Stimulated activated memory B cell treated with anti-CD40 and anti-IgM and Interleukin-4, amounts not matched to agents 10 μg/mL and 1 μg/mL and 100 μg/mL, for 72 hours (primary cell): ENCODE measurements around the gene CDH20.
"Not testable (repeated sequence)": the region's sequence is repeated elsewhere in the genome, so short reads cannot be mapped to it uniquely, and the experiment has no call there.

Experiments
- ATAC-seq: fragments of 150-1000 bp; cut with Tn5 transposase; 2 replicates; pipeline ENCODE4 v1.10.0; 2021
- H3K27ac Mint-ChIP-seq: one replicate; pipeline ENCODE4 v1.8.0; 2022; ENCODE audit warnings: mild to moderate bottlenecking, mixed read lengths
- H3K27me3 Mint-ChIP-seq: one replicate; pipeline ENCODE4 v1.8.0; 2022; ENCODE audit warnings: mixed read lengths
- H3K36me3 Mint-ChIP-seq: one replicate; pipeline ENCODE4 v1.8.0; 2022; ENCODE audit warnings: mixed read lengths
- H3K4me1 Mint-ChIP-seq: one replicate; pipeline ENCODE4 v1.8.0; 2022; ENCODE audit warnings: mixed read lengths
- H3K4me3 Mint-ChIP-seq: one replicate; pipeline ENCODE4 v1.8.0; 2022; ENCODE audit warnings: mild to moderate bottlenecking, moderate library complexity, mixed read lengths
- H3K9me3 Mint-ChIP-seq: one replicate; pipeline ENCODE4 v1.8.0; 2022; ENCODE audit warnings: mixed read lengths

CDH20 gene

DNA sequence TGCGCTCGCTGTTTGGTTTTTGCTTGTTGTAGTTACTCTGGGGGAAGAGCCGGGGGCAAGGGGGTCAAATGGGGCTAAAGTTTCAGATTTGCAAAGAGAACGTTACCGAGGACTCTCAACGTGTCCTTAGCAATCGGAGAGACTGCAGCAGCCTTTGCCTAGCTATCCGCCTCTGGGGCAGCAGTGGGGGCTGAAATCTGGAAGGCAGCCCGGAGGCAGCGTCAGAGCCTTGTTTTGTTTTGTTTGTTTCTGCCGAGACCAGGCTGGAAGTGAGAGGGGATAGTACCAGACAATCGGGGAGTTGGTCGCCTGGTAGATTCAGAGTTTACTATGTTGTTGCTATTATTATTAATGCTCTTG, 1.2 kb downstream of the CDH20 start:
- H3K27me3 Mint-ChIP-seq = peaks cover 44% of the 10 kb centered on the region

GRCh38 chr18:61334951-61335683, 1.9 kb downstream of the CDH20 start:
- Mint-ChIP-seq H3K4me3 (no peak overlapping the region), H3K4me1 (peaks cover 9% of the 10 kb centered on the region), H3K9me3 (no peaks in the 10 kb centered on the region), H3K27me3 (peaks cover 44% of the 10 kb centered on the region), H3K27ac (no peak overlapping the region), H3K36me3 (no peaks in the 10 kb centered on the region)
- ATAC-seq = no peak

More for the DNA sequence above, 1.2 kb downstream of the CDH20 start:
- ATAC-seq = no peak
- Mint-ChIP-seq H3K9me3 (no peaks in the 10 kb centered on the region), H3K4me1 (peaks cover 9% of the 10 kb centered on the region), H3K4me3 (peak overlapping the region; percentile 9), H3K36me3 (no peaks in the 10 kb centered on the region), H3K27ac (no peak overlapping the region)

GRCh38 chr18:61335684-61336555, 2.7 kb downstream of the CDH20 start:
- no peak for ATAC-seq
- H3K4me1 Mint-ChIP-seq = peaks cover 9% of the 10 kb centered on the region
- no peak overlapping the region for H3K27ac Mint-ChIP-seq
- no peaks in the 10 kb centered on the region for H3K9me3 Mint-ChIP-seq
- peaks cover 44% of the 10 kb centered on the region for H3K27me3 Mint-ChIP-seq
- H3K36me3 Mint-ChIP-seq = no peaks in the 10 kb centered on the region
- no peak overlapping the region for H3K4me3 Mint-ChIP-seq

DNA sequence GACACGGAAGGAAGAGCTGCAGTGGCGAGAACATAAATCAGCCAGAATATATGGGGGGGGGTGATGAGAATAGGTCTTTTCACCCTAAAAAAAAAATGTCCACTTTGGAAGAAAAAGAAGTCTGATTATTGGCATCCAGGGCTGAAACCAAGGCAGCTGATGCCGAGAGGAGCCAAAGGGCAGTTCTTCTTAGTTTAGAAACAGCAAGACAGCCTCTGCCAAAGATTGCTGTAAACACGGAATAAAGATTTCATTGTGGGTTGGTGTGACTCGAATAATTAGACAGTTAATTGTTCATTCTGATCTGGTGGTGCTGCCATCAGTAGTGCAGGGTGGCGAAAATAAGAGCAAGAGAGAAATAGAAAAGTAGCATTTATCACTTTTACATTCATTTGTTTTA, 3.5 kb downstream of the CDH20 start:
- Mint-ChIP-seq H3K4me3 (no peak overlapping the region), H3K27me3 (peaks cover 44% of the 10 kb centered on the region), H3K27ac (no peak overlapping the region), H3K9me3 (no peaks in the 10 kb centered on the region), H3K36me3 (no peaks in the 10 kb centered on the region), H3K4me1 (peaks cover 9% of the 10 kb centered on the region)
- ATAC-seq = no peak

DNA sequence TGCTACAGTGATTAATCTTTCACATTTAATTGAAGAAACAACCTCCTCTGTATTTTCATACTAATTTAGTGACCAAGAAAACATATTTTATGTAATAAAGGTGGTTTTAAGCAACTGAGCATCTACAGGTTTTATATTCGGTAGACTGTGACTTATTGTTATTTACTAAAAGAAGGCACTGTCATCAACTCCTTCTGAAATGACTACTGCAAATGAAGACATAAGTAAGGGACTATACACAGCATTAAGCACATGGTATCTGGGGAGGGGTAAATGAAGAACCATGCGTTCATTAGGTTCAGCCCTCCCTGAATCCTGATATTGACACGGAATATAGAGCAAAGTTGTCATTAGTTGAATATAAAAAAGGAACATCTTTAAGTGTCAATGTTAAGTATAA, 4.3 kb downstream of the CDH20 start:
- no peaks in the 10 kb centered on the region for H3K9me3 Mint-ChIP-seq
- peaks cover 9% of the 10 kb centered on the region for H3K4me1 Mint-ChIP-seq
- H3K27ac Mint-ChIP-seq = no peak overlapping the region
- ATAC-seq = no peak
- H3K36me3 Mint-ChIP-seq = no peaks in the 10 kb centered on the region
- H3K27me3 Mint-ChIP-seq = peaks cover 43% of the 10 kb centered on the region
- no peak overlapping the region for H3K4me3 Mint-ChIP-seq

DNA sequence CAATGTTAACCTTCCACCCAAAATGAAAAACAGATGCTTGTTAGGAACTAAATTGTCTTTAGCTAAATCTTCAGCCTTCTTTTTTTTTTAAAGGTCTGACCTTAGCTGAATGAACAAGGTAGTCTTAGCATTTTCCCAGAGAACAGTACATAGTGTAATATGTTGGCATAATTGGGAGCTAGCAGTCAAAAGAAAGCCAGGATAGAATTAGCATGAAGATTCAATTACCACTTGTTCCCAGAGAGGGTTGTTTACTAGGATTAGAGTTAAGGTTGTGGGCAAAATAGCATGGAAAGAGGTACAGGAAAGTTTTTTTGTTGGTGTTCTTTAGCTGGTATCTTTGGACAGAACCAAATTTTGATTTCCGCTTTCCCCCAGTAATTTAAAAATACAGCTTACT, 6.9 kb downstream of the CDH20 start:
- Mint-ChIP-seq H3K36me3 (no peaks in the 10 kb centered on the region), H3K4me3 (no peak overlapping the region), H3K27ac (no peak overlapping the region), H3K9me3 (no peaks in the 10 kb centered on the region), H3K27me3 (peaks cover 18% of the 10 kb centered on the region), H3K4me1 (no peaks in the 10 kb centered on the region)
- no peak for ATAC-seq

DNA sequence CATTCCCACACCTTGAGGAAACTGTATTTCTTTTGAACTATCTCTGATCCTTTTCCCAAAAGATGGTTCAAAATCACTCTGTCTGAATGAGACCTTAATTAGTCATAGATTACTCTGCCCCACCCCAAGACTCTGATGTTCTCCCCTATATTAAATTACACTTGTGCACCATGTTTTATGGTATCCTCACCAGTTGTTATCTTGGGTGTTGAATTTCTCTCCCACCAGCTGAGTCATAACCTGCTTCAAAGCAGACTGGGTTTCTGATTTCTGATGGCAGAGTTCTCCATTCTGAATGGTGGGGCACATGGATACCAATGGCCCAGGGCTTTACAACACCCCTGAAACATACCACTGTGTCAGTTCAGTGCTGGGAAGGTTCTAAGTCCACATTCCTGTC, 15.0 kb downstream of the CDH20 start:
- ATAC-seq = no peak

DNA sequence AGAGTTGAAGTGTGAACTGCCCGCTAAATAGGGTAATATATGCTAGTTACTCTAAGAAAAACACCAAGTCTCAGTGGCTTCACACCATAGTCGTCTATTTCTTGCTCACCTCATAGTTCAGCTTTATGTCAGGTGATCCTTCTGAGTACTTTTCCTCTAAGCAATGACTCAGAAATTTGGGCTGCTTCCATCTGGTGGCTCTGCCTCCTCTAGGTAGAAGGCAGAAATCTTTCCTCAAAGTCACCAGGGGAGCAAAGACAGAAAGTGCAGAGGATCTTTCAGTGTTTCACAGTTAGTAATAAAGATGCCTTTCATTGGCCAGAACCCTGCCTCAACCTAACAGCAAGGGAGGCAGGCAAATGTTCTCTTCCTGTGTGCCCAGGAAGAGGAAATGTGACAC, 17.3 kb downstream of the CDH20 start:
- no peaks in the 10 kb centered on the region for H3K9me3 Mint-ChIP-seq
- no peaks in the 10 kb centered on the region for H3K36me3 Mint-ChIP-seq
- no peak overlapping the region for H3K4me3 Mint-ChIP-seq
- H3K27ac Mint-ChIP-seq = no peak overlapping the region
- no peaks in the 10 kb centered on the region for H3K4me1 Mint-ChIP-seq
- ATAC-seq = no peak
- H3K27me3 Mint-ChIP-seq = no peaks in the 10 kb centered on the region

More for the DNA sequence above, 15.0 kb downstream of the CDH20 start:
- Mint-ChIP-seq H3K4me1 (no peaks in the 10 kb centered on the region), H3K9me3 (no peaks in the 10 kb centered on the region), H3K36me3 (no peaks in the 10 kb centered on the region), H3K27ac (no peak overlapping the region), H3K27me3 (no peaks in the 10 kb centered on the region), H3K4me3 (no peak overlapping the region)

- H3K4me1 Mint-ChIP-seq = no peaks in the 10 kb centered on the region
- H3K27me3 Mint-ChIP-seq = no peaks in the 10 kb centered on the region
- no peaks in the 10 kb centered on the region for H3K9me3 Mint-ChIP-seq
- no peaks in the 10 kb centered on the region for H3K36me3 Mint-ChIP-seq
- ATAC-seq = no peak
- no peak overlapping the region for H3K4me3 Mint-ChIP-seq
- H3K27ac Mint-ChIP-seq = no peak overlapping the region
Observed at GRCh38 chr18:61352059-61352458, 18.8 kb downstream of the CDH20 start.

GRCh38 chr18:61352611-61353010, 19.4 kb downstream of the CDH20 start:
- Mint-ChIP-seq H3K27me3 (no peaks in the 10 kb centered on the region), H3K4me3 (no peak overlapping the region)

GRCh38 chr18:61360404-61361383, 27.5 kb downstream of the CDH20 start:
- no peak overlapping the region for H3K27ac Mint-ChIP-seq
- ATAC-seq = peak; percentile 88
- peaks cover 3% of the 10 kb centered on the region for H3K9me3 Mint-ChIP-seq
- H3K36me3 Mint-ChIP-seq = no peaks in the 10 kb centered on the region
- peaks cover 10% of the 10 kb centered on the region for H3K4me1 Mint-ChIP-seq
- H3K4me3 Mint-ChIP-seq = peak overlapping the region; percentile 19
- no peaks in the 10 kb centered on the region for H3K27me3 Mint-ChIP-seq

More at GRCh38 chr18:61352611-61353010, 19.4 kb downstream of the CDH20 start:
- Mint-ChIP-seq H3K27ac (no peak overlapping the region), H3K9me3 (no peaks in the 10 kb centered on the region), H3K4me1 (no peaks in the 10 kb centered on the region), H3K36me3 (no peaks in the 10 kb centered on the region)
- ATAC-seq = no peak

DNA sequence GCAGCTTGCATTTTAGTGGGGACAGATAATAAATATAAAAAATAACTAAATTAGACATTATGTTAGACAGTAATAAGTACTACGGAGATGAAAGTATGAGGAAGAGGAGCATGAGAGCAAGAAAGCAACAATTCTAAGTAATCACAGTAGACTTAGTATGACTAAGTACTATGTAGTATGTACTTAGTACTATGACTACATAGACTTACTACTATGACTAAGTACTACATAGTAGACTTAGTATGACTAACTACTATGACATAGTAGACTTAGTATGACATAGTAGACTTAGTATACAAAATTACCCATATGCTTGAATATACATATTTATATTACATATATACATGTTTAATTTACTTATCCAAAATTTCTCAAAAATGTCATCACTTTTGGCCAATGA, 29.3 kb downstream of the CDH20 start:
- ATAC-seq = no peak
- H3K9me3 Mint-ChIP-seq = peaks cover 3% of the 10 kb centered on the region
- H3K27me3 Mint-ChIP-seq = no peaks in the 10 kb centered on the region
- H3K36me3 Mint-ChIP-seq = no peaks in the 10 kb centered on the region
- H3K4me3 Mint-ChIP-seq = no peak overlapping the region
- peaks cover 10% of the 10 kb centered on the region for H3K4me1 Mint-ChIP-seq
- no peak overlapping the region for H3K27ac Mint-ChIP-seq

DNA sequence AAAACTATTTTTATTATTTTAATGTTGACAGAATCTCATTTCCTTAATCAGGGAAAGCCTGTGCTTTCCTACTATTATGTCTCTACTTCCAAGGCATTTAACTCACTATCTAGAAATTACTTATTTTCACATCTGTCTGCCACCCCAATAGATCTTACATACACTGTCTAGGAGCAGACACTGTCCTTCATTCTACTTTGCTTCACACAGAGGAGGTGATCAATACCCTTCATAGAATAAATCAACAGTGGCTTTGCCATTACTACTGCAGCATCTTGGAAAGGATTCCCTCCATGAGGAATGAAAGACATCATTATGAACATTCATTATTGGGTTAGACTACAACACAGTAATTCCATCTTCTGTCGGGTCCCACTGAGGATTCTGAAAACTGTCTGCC, 31.7 kb downstream of the CDH20 start:
- Mint-ChIP-seq H3K27me3 (no peaks in the 10 kb centered on the region), H3K9me3 (no peaks in the 10 kb centered on the region), H3K36me3 (no peaks in the 10 kb centered on the region), H3K27ac (no peak overlapping the region), H3K4me3 (no peak overlapping the region), H3K4me1 (peaks cover 10% of the 10 kb centered on the region)
- no peak for ATAC-seq

DNA sequence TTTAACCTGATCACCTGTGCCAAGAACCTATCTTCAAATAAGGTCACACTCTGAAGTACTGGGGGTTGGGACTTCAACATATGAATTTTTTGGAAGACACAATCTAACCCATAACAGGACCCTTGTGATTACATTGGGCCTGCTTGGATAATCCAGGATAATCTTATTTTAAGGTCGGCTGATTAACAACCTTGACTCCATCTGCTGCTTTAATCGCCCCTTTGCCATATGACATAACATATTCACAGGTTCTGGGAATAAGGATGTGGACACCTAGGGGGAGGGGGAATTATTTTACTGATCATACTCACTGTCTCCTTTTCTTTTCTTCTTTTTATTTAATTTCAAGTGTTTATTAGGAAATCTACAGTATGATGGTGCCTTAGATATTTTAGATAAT, 34.8 kb downstream of the CDH20 start:
- H3K4me1 Mint-ChIP-seq = no peaks in the 10 kb centered on the region
- H3K36me3 Mint-ChIP-seq = no peaks in the 10 kb centered on the region
- H3K27ac Mint-ChIP-seq = no peak overlapping the region
- H3K27me3 Mint-ChIP-seq = peaks cover 3% of the 10 kb centered on the region
- H3K9me3 Mint-ChIP-seq = no peaks in the 10 kb centered on the region
- no peak for ATAC-seq
- H3K4me3 Mint-ChIP-seq = no peak overlapping the region

GRCh38 chr18:61369671-61370070, 36.4 kb downstream of the CDH20 start:
- ATAC-seq, H3K4me1 Mint-ChIP-seq, H3K9me3 Mint-ChIP-seq: not testable (repeated sequence)

More at GRCh38 chr18:61369671-61370070, 36.4 kb downstream of the CDH20 start:
- H3K27me3 Mint-ChIP-seq = peaks cover 15% of the 10 kb centered on the region
- H3K36me3 Mint-ChIP-seq, H3K27ac Mint-ChIP-seq, H3K4me3 Mint-ChIP-seq: not testable (repeated sequence)
